B cell (primary cell): ENCODE data around the gene TMEM108. TPM values are rescaled to one million over a fixed set of nuclear protein-coding genes. Genes with fewer than 3 reads are reported as not detected.
A peak's percentile ranks its signal among the peaks of the same experiment; 100 is the strongest.

ENCODE experiments used
- ATAC-seq: fragments of 200-7000 bp; cut with Tn5 transposase; one replicate; pipeline ENCODE4 v1.10.0; 2021; ENCODE audit warnings: low read depth, mild to moderate bottlenecking, moderate number of reproducible peaks, moderate library complexity
- CTCF ChIA-PET: fragments of 350-600 bp; sonication (Branson Sonifier 250); formaldehyde crosslinking; loops from one replicate; lab custom pipeline; 2021; ENCODE audit warnings: antibody characterized with exemption, inconsistent platforms; lab: Charles Lee
- POLR2A ChIA-PET: fragments of 350-600 bp; sonication (Branson Sonifier 250); formaldehyde crosslinking; loops from one replicate; lab custom pipeline; 2021; ENCODE audit warnings: antibody characterized with exemption; lab: Charles Lee
- DNase-seq: peaks from one replicate; pipeline ENCODE4 v3.0.0; 2013
- H2AFZ ChIP-seq: 2 replicates; pipeline ENCODE4 v1.6.1; 2012; ENCODE audit warnings: mild to moderate bottlenecking, low read depth, low read length; ENCODE audit not compliant: insufficient read depth, poor library complexity, severe bottlenecking
- H3K27ac ChIP-seq, 2 donors: 1 replicate in 1 of 2; 2 replicates in 1 of 2; pipeline ENCODE4 v1.5.1; 2012 to 2013; ENCODE audit warnings: low read length in 2 of 2, mild to moderate bottlenecking in 2 of 2, moderate library complexity in 1 of 2
- H3K27me3 ChIP-seq, 4 experiments: fragments of 200-600 bp in 1 of 4; sonication (generic) in 1 of 4; replicated peaks in 1 of 4; 1 replicate in 2 of 4; 2 replicates in 2 of 4; pipeline versions ENCODE4 v1.6.1 to v1.7.0; 2013 to 2016; ENCODE audit warnings: low read length in 3 of 4, mild to moderate bottlenecking in 2 of 4, mixed read lengths in 1 of 4, moderate library complexity in 1 of 4; ENCODE audit not compliant: insufficient read depth in 4 of 4, control insufficient read depth in 3 of 4; ENCODE audit errors: control extremely low read depth in 1 of 4
- H3K36me3 ChIP-seq, 2 experiments: replicated peaks in 1 of 2; 1 replicate in 1 of 2; 2 replicates in 1 of 2; pipeline versions ENCODE4 v1.6.1 to v1.7.1; 2013; ENCODE audit warnings: low read length in 1 of 2; ENCODE audit not compliant: insufficient read depth in 2 of 2, control insufficient read depth in 1 of 2; ENCODE audit errors: control extremely low read depth in 1 of 2, extremely low read depth in 1 of 2
- H3K4me1 ChIP-seq, 2 donors: fragments of 200-600 bp in 1 of 2; sonication (generic) in 1 of 2; 1 replicate in 1 of 2; 2 replicates in 1 of 2; pipeline versions ENCODE4 v1.5.1 to v1.6.1; 2013 to 2017; ENCODE audit warnings: low read length in 2 of 2; ENCODE audit not compliant: control insufficient read depth in 2 of 2, insufficient read depth in 2 of 2
- H3K4me2 ChIP-seq: replicated peaks from 2 replicates; pipeline ENCODE3; 2012; ENCODE audit warnings: mild to moderate bottlenecking, low read depth, low read length; ENCODE audit not compliant: poor library complexity, severe bottlenecking
- H3K4me3 ChIP-seq, 5 experiments: fragments of 200-600 bp in 1 of 5; sonication (generic) in 1 of 5; 1 replicate in 3 of 5; 2 replicates in 2 of 5; pipeline versions ENCODE4 v1.5.1 to v1.7.0; 2011 to 2016; ENCODE audit warnings: low read length in 4 of 5, mild to moderate bottlenecking in 4 of 5, low read depth in 2 of 5, control low read depth in 1 of 5, moderate library complexity in 1 of 5; ENCODE audit not compliant: insufficient read depth in 1 of 5; ENCODE audit errors: control extremely low read depth in 1 of 5, extremely low read depth in 1 of 5
- H3K79me2 ChIP-seq: fragments of 200-600 bp; sonication (generic); one replicate; pipeline ENCODE4 v1.6.0; 2016; ENCODE audit warnings: low read length; ENCODE audit not compliant: control insufficient read depth, insufficient read depth
- H3K9ac ChIP-seq: fragments of 200-600 bp; sonication (generic); 2 replicates; pipeline ENCODE4 v1.6.1; 2017; ENCODE audit warnings: mild to moderate bottlenecking, low read length, moderate library complexity
- H3K9me3 ChIP-seq, 3 donors: one replicate each; pipeline versions ENCODE4 v1.6.1 to v1.7.1; 2013; ENCODE audit warnings: low read length in 2 of 3; ENCODE audit not compliant: control insufficient read depth in 2 of 3, insufficient read depth in 1 of 3; ENCODE audit errors: control extremely low read depth in 1 of 3
- H4K20me1 ChIP-seq: 2 replicates; pipeline ENCODE4 v1.6.0; 2012; ENCODE audit warnings: mild to moderate bottlenecking, low read length; ENCODE audit not compliant: insufficient read depth, control insufficient read depth, poor library complexity, severe bottlenecking
- H3K27ac Mint-ChIP-seq: one replicate; pipeline ENCODE4 v1.8.0; 2021; ENCODE audit warnings: mixed read lengths
- H3K27me3 Mint-ChIP-seq: one replicate; pipeline ENCODE4 v1.8.0; 2021; ENCODE audit warnings: mixed read lengths
- H3K4me1 Mint-ChIP-seq: one replicate; pipeline ENCODE4 v1.8.0; 2021; ENCODE audit warnings: mixed read lengths
- H3K4me3 Mint-ChIP-seq: one replicate; pipeline ENCODE4 v1.8.0; 2021; ENCODE audit warnings: mixed read lengths
- H3K9me3 Mint-ChIP-seq: one replicate; pipeline ENCODE4 v1.8.0; 2022; ENCODE audit warnings: mixed read lengths; ENCODE audit not compliant: insufficient read depth
- CTCF ChIP-seq: fragments of 200-600 bp; IDR thresholded peaks from one replicate; pipeline ENCODE4 v1.8.0; 2022; ENCODE audit warnings: antibody characterized with exemption, mild to moderate bottlenecking
- EZH2 ChIP-seq: IDR thresholded peaks from 2 replicates; pipeline ENCODE4 v1.6.1; 2012; ENCODE audit warnings: borderline replicate concordance, low read depth, mild to moderate bottlenecking, moderate library complexity, low read length; ENCODE audit not compliant: insufficient read depth, poor library complexity, severe bottlenecking
- WGBS: methylation state at CpG from one replicate; pipeline ENCODE4 v1.1.5; 2013; ENCODE audit warnings: missing lambda C conversion rate; ENCODE audit not compliant: insufficient coverage; 5-methylcytosine and 5-hydroxymethylcytosine counted together
- intact Hi-C: fragments of 100-400 bp; cut with micrococcal nuclease; formaldehyde crosslinking; loops from one replicate; pipeline ENCODE4 v1.10.0; 2022
- polyA plus RNA-seq: library from polyadenylated mRNA; depleted of rRNA; stranded (reverse); fragments of >200 nt; gene quantifications from 2 replicates; pipeline ENCODE4 v1.2.3, GENCODE V29; 2012
- total RNA-seq, 2 donors: library from RNA; stranded (reverse); fragments of 120-200 nt in 1 of 2; gene quantifications; 1 replicate in 1 of 2; 2 replicates in 1 of 2; pipeline versions ENCODE4 v1.2.3 to v1.2.4, GENCODE V29; 2013 to 2022

Gene TMEM108
- total and polyA plus RNA-seq, 2 donors (not counting 1 experiment from before 2014, with no cell fraction given), result not detected

GRCh38 chr3:133441867-133442270 is 403.7 kb downstream of the TMEM108 start:
- WGBS, result 6% methylated on average over 2 of the region's 3 CpGs
- intact Hi-C loops, result loop anchor here (10.0 kb wide), 1 partner anchor 363 kb away; the partner anchor contains the start of gene SRPRB
- H3K9me3 Mint-ChIP-seq, result no peaks in the 10 kb centered on the region
- H3K4me3 ChIP-seq, result peak overlapping the region in 4 of 5 experiments; percentile 24 to 52 (median 40)
- no peaks in the 10 kb centered on the region for H3K36me3 ChIP-seq
- no peaks in the 10 kb centered on the region for H4K20me1 ChIP-seq
- H3K9me3 ChIP-seq, result peaks cover 0 to 8% (median 3%) of the 10 kb centered on the region in 3 donors
- peak overlapping the region; percentile 20 to 31 for H3K27ac ChIP-seq
- H3K9ac ChIP-seq, result peak overlapping the region; percentile 46
- peaks cover 21 to 30% of the 10 kb centered on the region in 2 donors for H3K4me1 ChIP-seq
- H3K79me2 ChIP-seq, result no peaks in the 10 kb centered on the region
- ATAC-seq (peak; percentile 62), DNase-seq (peak; percentile 43)
- TF ChIP-seq CTCF, result no peak
- no peak for TF ChIP-seq EZH2
- peaks cover 40% of the 10 kb centered on the region for H3K4me1 Mint-ChIP-seq
- peak overlapping the region; percentile 76 for H3K4me2 ChIP-seq
- H3K27ac Mint-ChIP-seq, result peak overlapping the region; percentile 91
- no peaks in the 10 kb centered on the region for H3K27me3 ChIP-seq
- peak overlapping the region; percentile 86 for H2AFZ ChIP-seq
- ChIA-PET POLR2A (interaction anchor here (0.7 to 0.9 kb wide), 2 partner anchors 49 to 132 kb away, joined by 3 to 4 read pairs; partner anchors contain the start of gene CDV3), CTCF (interaction anchor here (0.7 to 1.6 kb wide), 7 partner anchors 17 to 717 kb away, joined by 3 to 5 read pairs (median 3); no protein-coding TSS in a partner anchor)
- H3K4me3 Mint-ChIP-seq, result peak overlapping the region; percentile 85
- no peaks in the 10 kb centered on the region for H3K27me3 Mint-ChIP-seq

DNA sequence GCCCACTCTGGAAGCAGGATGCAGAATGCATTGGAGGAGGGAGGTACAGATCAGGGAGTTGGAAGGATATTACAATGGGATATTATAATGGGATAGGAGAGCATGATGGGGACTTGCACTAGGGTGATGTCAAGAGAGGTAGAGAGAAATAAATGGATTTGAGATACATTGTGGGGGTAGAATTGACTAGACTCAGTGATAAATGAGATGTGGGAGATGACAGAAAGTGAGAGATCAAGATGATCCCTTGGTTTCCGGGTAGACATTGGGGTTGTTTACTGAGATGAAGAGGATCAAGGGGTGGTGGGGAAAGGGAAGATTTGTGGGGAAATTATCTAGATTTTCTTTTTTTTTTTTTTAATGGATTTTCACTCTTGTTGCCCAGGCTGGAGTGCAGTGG is 404.3 kb downstream of the TMEM108 start:
- intact Hi-C loops, result loop anchor here (10.0 kb wide), 1 partner anchor 362 kb away; the partner anchor contains the start of gene SRPRB
- peaks cover 0 to 4% (median 0%) of the 10 kb centered on the region in 4 experiments for H3K27me3 ChIP-seq
- H3K27ac ChIP-seq, result no peak overlapping the region
- H4K20me1 ChIP-seq, result no peaks in the 10 kb centered on the region
- H3K9ac ChIP-seq, result no peak overlapping the region
- Mint-ChIP-seq H3K27ac (peak overlapping the region; percentile 23), H3K27me3 (no peaks in the 10 kb centered on the region), H3K9me3 (no peaks in the 10 kb centered on the region), H3K4me1 (peaks cover 45% of the 10 kb centered on the region), H3K4me3 (peak overlapping the region; percentile 32)
- 100% methylated on average over 1 of the region's 1 CpG for WGBS
- H3K4me1 ChIP-seq, result peaks cover 28 to 37% of the 10 kb centered on the region in 2 donors
- TF ChIP-seq EZH2, result no peak
- no peak for TF ChIP-seq CTCF
- H3K36me3 ChIP-seq, result no peaks in the 10 kb centered on the region
- H3K79me2 ChIP-seq, result no peaks in the 10 kb centered on the region
- no peak for DNase-seq
- H3K4me3 ChIP-seq, result peak overlapping the region in 1 of 5 experiments; percentile 52
- H3K4me2 ChIP-seq, result peak overlapping the region; percentile 76
- peaks cover 0 to 8% (median 3%) of the 10 kb centered on the region in 3 donors for H3K9me3 ChIP-seq
- H2AFZ ChIP-seq, result no peak overlapping the region
- ChIA-PET CTCF (interaction anchor here (0.6 to 1.7 kb wide), 8 partner anchors 17 to 922 kb away, joined by 3 to 5 read pairs (median 3); no protein-coding TSS in a partner anchor), POLR2A (no interaction called here)
- ATAC-seq, result no peak
